ENCODE results near the gene PRRX2. TPM values are rescaled to one million over a fixed set of nuclear protein-coding genes. Genes with fewer than 3 reads are reported as not detected.

The PRRX2 gene
- total RNA-seq, 2 experiments from 2014 or later, result 0.58 to 0.86 TPM

- POLR2A ChIA-PET, result no interaction called here
- Mint-ChIP-seq H3K27ac (no peak overlapping the region), H3K4me3 (no peak overlapping the region), H3K9me3 (no peaks in the 10 kb centered on the region), H3K4me1 (ENCODE audit: low read depth) (no peaks in the 10 kb centered on the region), H3K36me3 (no peaks in the 10 kb centered on the region), H3K27me3 (peaks cover 10% of the 10 kb centered on the region)
- intact Hi-C loops (cut with micrococcal nuclease), result no loop called here
- no peak for DNase-seq
- CTCF ChIA-PET, result no interaction called here
Observed at GRCh38 chr9:129720181-129720864, 54.9 kb downstream of the PRRX2 start.

- Mint-ChIP-seq H3K4me3 (no peak overlapping the region), H3K36me3 (no peaks in the 10 kb centered on the region), H3K4me1 (ENCODE audit: low read depth) (no peaks in the 10 kb centered on the region), H3K27ac (no peak overlapping the region), H3K27me3 (peaks cover 10% of the 10 kb centered on the region), H3K9me3 (no peaks in the 10 kb centered on the region)
- DNase-seq, result no peak
- POLR2A ChIA-PET, result no interaction called here
- intact Hi-C loops (cut with micrococcal nuclease), result no loop called here
- CTCF ChIA-PET, result interaction anchor here (1.3 kb wide), 1 partner anchor 69 kb away, joined by 5 read pairs; no protein-coding TSS in a partner anchor
Observed at GRCh38 chr9:129720865-129721545, 55.6 kb downstream of the PRRX2 start.

- Mint-ChIP-seq H3K27ac (no peak overlapping the region), H3K9me3 (no peaks in the 10 kb centered on the region), H3K4me1 (ENCODE audit: low read depth) (peaks cover 2% of the 10 kb centered on the region), H3K36me3 (no peaks in the 10 kb centered on the region), H3K4me3 (no peak overlapping the region), H3K27me3 (peaks cover 13% of the 10 kb centered on the region)
- intact Hi-C loops (cut with micrococcal nuclease), result no loop called here
- ChIA-PET POLR2A (no interaction called here), CTCF (no interaction called here)
- no peak for DNase-seq
Observed at GRCh38 chr9:129722913-129723312, 57.5 kb downstream of the PRRX2 start.

GRCh38 chr9:129724456-129725190 is 59.2 kb downstream of the PRRX2 start:
- H3K36me3 Mint-ChIP-seq, result no peaks in the 10 kb centered on the region
- intact Hi-C loops (cut with micrococcal nuclease), result no loop called here
- H3K27ac Mint-ChIP-seq, result no peak overlapping the region
- H3K4me1 Mint-ChIP-seq (ENCODE audit: low read depth), result peaks cover 2% of the 10 kb centered on the region
- no peak overlapping the region for H3K4me3 Mint-ChIP-seq
- no peak for DNase-seq
- CTCF ChIA-PET, result interaction anchor here (0.9 to 5.3 kb wide), 4 partner anchors 14 to 67 kb away, joined by 3 to 85 read pairs (median 42); no protein-coding TSS in a partner anchor
- peaks cover 13% of the 10 kb centered on the region for H3K27me3 Mint-ChIP-seq
- no peaks in the 10 kb centered on the region for H3K9me3 Mint-ChIP-seq
- POLR2A ChIA-PET, result no interaction called here

- CTCF ChIA-PET, result interaction anchor here (0.6 to 5.3 kb wide), 28 partner anchors 10 to 812 kb away, joined by 3 to 85 read pairs (median 4); partner anchors contain the start of gene PTGES
- peaks cover 10% of the 10 kb centered on the region for H3K27me3 Mint-ChIP-seq
- POLR2A ChIA-PET, result interaction anchor here (0.6 kb wide), 1 partner anchor 307 kb away, joined by 5 read pairs; no protein-coding TSS in a partner anchor
- H3K9me3 Mint-ChIP-seq, result no peaks in the 10 kb centered on the region
- peaks cover 2% of the 10 kb centered on the region for H3K4me1 Mint-ChIP-seq (ENCODE audit: low read depth)
- no peak overlapping the region for H3K4me3 Mint-ChIP-seq
- no peak for DNase-seq
- no peaks in the 10 kb centered on the region for H3K36me3 Mint-ChIP-seq
- intact Hi-C loops (cut with micrococcal nuclease), result loop anchor here (1.0 kb wide), 1 partner anchor 58 kb away; no protein-coding TSS in a partner anchor
- no peak overlapping the region for H3K27ac Mint-ChIP-seq
Observed at GRCh38 chr9:129725795-129726251, 60.4 kb downstream of the PRRX2 start.

GRCh38 chr9:129726322-129727160 is 61.1 kb downstream of the PRRX2 start:
- H3K4me3 Mint-ChIP-seq, result no peak overlapping the region
- intact Hi-C loops (cut with micrococcal nuclease), result loop anchor here (1.0 kb wide), 1 partner anchor 58 kb away; no protein-coding TSS in a partner anchor
- H3K27ac Mint-ChIP-seq, result no peak overlapping the region

GRCh38 chr9:129728744-129729143 is 63.3 kb downstream of the PRRX2 start:
- intact Hi-C loops (cut with micrococcal nuclease), result no loop called here
- ChIA-PET POLR2A (no interaction called here), CTCF (interaction anchor here (0.6 to 5.3 kb wide), 4 partner anchors 9 to 586 kb away, joined by 3 to 85 read pairs (median 8); no protein-coding TSS in a partner anchor)
- H3K9me3 Mint-ChIP-seq, result no peaks in the 10 kb centered on the region
- no peak overlapping the region for H3K27ac Mint-ChIP-seq
- no peaks in the 10 kb centered on the region for H3K36me3 Mint-ChIP-seq
- H3K4me1 Mint-ChIP-seq (ENCODE audit: low read depth), result peaks cover 2% of the 10 kb centered on the region
- peaks cover 9% of the 10 kb centered on the region for H3K27me3 Mint-ChIP-seq
- no peak overlapping the region for H3K4me3 Mint-ChIP-seq
- no peak for DNase-seq

More at GRCh38 chr9:129726322-129727160, 61.1 kb downstream of the PRRX2 start:
- peaks cover 9% of the 10 kb centered on the region for H3K27me3 Mint-ChIP-seq
- no peaks in the 10 kb centered on the region for H3K36me3 Mint-ChIP-seq
- no peaks in the 10 kb centered on the region for H3K9me3 Mint-ChIP-seq
- ChIA-PET CTCF (interaction anchor here (0.6 to 5.3 kb wide), 33 partner anchors 9 to 811 kb away, joined by 3 to 85 read pairs (median 4); partner anchors contain the start of gene PTGES), POLR2A (no interaction called here)
- peak; percentile 75 for DNase-seq
- peaks cover 2% of the 10 kb centered on the region for H3K4me1 Mint-ChIP-seq (ENCODE audit: low read depth)

- CTCF ChIA-PET, result no interaction called here
- Mint-ChIP-seq H3K36me3 (no peaks in the 10 kb centered on the region), H3K27ac (no peak overlapping the region), H3K27me3 (peaks cover 3% of the 10 kb centered on the region), H3K4me3 (no peak overlapping the region), H3K9me3 (no peaks in the 10 kb centered on the region), H3K4me1 (ENCODE audit: low read depth) (peaks cover 2% of the 10 kb centered on the region)
- intact Hi-C loops (cut with micrococcal nuclease), result no loop called here
- DNase-seq, result no peak
- POLR2A ChIA-PET, result no interaction called here
Observed at GRCh38 chr9:129731477-129732085, 66.1 kb downstream of the PRRX2 start.

- H3K4me3 Mint-ChIP-seq, result no peak overlapping the region
- ChIA-PET POLR2A (no interaction called here), CTCF (no interaction called here)
- peaks cover 1% of the 10 kb centered on the region for H3K4me1 Mint-ChIP-seq (ENCODE audit: low read depth)
- intact Hi-C loops (cut with micrococcal nuclease), result no loop called here
- H3K27ac Mint-ChIP-seq, result no peak overlapping the region
- H3K36me3 Mint-ChIP-seq, result no peaks in the 10 kb centered on the region
- no peaks in the 10 kb centered on the region for H3K9me3 Mint-ChIP-seq
- peaks cover 1% of the 10 kb centered on the region for H3K27me3 Mint-ChIP-seq
- no peak for DNase-seq
Observed at GRCh38 chr9:129732100-129732499, 66.7 kb downstream of the PRRX2 start.

- Mint-ChIP-seq H3K4me1 (ENCODE audit: low read depth) (peaks cover 4% of the 10 kb centered on the region), H3K36me3 (no peaks in the 10 kb centered on the region), H3K27me3 (peaks cover under 1% of the 10 kb centered on the region), H3K9me3 (no peaks in the 10 kb centered on the region), H3K27ac (no peak overlapping the region), H3K4me3 (no peak overlapping the region)
- CTCF ChIA-PET, result no interaction called here
- no peak for DNase-seq
- intact Hi-C loops (cut with micrococcal nuclease), result no loop called here
- POLR2A ChIA-PET, result no interaction called here
Observed at GRCh38 chr9:129732946-129733631, 67.6 kb downstream of the PRRX2 start.

- H3K4me3 Mint-ChIP-seq, result no peak overlapping the region
- no peak for DNase-seq
- ChIA-PET POLR2A (no interaction called here), CTCF (no interaction called here)
- no peaks in the 10 kb centered on the region for H3K36me3 Mint-ChIP-seq
- no peaks in the 10 kb centered on the region for H3K9me3 Mint-ChIP-seq
- H3K4me1 Mint-ChIP-seq (ENCODE audit: low read depth), result peaks cover 8% of the 10 kb centered on the region
- H3K27ac Mint-ChIP-seq, result no peak overlapping the region
- peaks cover 2% of the 10 kb centered on the region for H3K27me3 Mint-ChIP-seq
- intact Hi-C loops (cut with micrococcal nuclease), result no loop called here
Observed at GRCh38 chr9:129733632-129733953, 68.1 kb downstream of the PRRX2 start.
